GM18868 (cell line): Measurements from ENCODE around the gene PARD6G.
"Not testable (repeated sequence)": the region's sequence is repeated elsewhere in the genome, so short reads cannot be mapped to it uniquely, and the experiment has no call there.

Source experiments
- ATAC-seq: cut with Tn5 transposase; IDR thresholded peaks from one replicate; pipeline ENCODE4 v1.9.1; 2021; ENCODE audit warnings: mild to moderate bottlenecking, moderate library complexity; ENCODE audit not compliant: unreplicated experiment

The PARD6G gene

GRCh38 chr18:80241919-80242777 is 5.2 kb downstream of the PARD6G start:
- ATAC-seq, result no peak

DNA sequence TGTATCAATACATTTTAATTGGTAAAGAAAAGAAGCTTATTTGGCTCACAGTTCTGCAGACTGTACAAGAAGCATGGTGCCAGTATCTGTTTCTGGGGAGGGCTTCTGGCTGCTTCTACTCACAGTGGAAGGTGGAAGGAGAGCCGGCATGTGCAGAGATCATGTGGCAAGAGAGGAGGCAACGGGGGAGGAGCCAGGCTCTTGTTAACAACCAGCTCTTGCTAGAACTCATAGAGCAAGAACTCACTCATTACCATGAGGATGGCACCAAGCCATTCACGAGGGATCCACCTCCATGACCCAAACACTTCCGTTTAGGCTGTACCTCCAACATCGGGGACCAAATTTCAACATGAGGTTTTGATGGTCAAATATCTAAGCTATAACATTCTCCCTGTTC is 7.5 kb downstream of the PARD6G start:
- ATAC-seq, result no peak

DNA sequence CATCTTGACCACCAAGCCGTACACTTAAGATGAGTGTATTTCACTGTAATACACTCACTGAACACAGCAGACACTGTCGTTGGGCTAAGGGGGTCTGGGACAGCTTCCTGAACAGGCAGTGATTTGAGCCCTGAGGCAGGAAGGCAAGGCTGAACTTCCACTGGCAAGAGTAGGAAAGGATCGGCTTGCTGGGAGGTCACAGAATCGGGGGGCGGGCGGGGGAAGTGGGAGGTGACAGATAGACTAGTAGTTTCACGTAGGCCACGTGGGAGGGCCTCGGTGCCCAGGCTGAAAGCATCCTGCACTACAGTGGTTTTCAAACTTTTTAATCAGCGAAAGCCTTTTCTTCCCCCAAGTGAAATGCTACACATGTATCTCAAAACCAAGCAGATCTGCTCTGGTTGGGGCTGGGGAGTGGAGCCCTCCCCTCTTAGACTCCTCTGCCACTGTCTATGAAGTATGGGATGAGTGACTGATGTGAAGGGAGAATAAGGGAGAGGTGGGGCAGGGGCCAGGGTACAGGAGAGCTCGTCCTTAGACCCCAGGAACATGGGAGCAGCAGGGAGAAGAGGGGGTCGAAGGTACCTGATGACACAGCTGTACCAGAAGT is 8.6 kb downstream of the PARD6G start:
- no peak for ATAC-seq

- not testable (repeated sequence) for ATAC-seq
Measured at GRCh38 chr18:80237519-80237918, 9.8 kb downstream of the PARD6G start.

DNA sequence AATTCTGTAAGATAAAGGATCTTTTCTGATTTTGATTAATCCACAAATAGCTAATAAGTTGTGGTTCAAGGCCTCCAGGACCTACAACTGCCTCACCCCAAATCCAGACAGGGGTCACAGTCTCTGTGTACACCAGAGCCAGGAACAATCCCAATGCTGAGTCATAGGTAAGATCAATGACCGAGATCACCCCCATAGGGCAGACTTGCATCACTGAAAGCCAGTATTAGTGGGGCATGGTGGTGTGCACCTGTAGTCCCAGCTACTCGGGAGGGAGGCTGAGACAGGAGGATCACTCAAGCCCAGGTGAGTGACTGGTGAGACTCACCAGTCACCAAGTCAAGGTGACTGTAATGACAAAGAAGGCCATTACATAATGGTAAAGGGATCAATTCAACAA is 12.9 kb downstream of the PARD6G start:
- no peak for ATAC-seq

GRCh38 chr18:80233899-80234298 is 13.4 kb downstream of the PARD6G start:
- ATAC-seq, result no peak

GRCh38 chr18:80233201-80233835 is 14.0 kb downstream of the PARD6G start:
- no peak for ATAC-seq

GRCh38 chr18:80232710-80233109 is 14.6 kb downstream of the PARD6G start:
- ATAC-seq, result no peak

GRCh38 chr18:80232030-80232429 is 15.3 kb downstream of the PARD6G start:
- ATAC-seq, result no peak

GRCh38 chr18:80231616-80232015 is 15.7 kb downstream of the PARD6G start:
- no peak for ATAC-seq

- ATAC-seq, result no peak
Measured at GRCh38 chr18:80231151-80231550, 16.2 kb downstream of the PARD6G start.

DNA sequence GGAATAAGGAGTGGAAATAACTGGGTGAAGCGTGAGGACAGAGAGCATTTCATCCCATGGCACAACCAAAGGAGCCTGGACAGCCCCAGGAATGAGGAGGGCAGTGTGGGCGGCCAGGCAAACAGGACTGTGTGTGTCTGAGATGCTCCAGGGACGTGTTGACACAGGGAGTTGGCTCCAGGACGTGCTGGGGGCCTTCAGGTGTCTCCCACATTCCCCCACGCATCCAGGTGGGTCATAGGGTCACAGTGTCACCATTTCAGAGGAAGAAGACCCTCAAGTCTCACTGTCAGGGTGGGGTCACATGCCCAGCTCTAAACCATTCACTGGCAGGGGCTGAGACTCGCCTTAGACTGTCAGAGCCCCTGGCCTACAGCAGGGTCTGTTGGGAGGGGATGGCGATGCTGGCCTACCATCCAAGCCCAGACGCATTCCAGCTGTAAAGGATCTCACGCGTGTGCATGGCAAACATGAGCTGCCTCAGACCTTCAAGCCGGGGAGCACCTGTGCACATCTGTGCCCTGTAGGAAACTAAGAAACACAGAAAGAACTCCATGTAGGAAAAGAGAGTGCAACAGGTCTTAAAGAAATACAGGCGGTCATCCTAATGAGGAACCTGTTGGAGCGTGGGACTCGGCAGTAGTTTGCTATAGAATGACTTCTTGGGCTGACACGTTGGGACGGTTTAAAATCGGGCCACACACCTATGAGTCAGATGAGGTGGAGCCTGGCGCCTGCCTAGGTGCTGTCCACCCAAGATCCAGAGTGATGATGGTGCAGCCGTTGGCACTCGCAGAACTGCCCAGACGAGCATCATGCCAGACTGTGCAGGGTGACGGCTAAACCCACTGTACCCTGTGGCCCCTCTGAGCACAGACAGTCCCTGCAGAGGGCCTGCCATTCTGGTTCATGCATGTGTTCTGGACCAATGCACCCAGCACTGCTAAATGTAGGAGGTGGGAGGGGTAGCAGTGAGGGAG is 17.3 kb downstream of the PARD6G start:
- ATAC-seq, result no peak

GRCh38 chr18:80229363-80229762 is 18.0 kb downstream of the PARD6G start:
- no peak for ATAC-seq

GRCh38 chr18:80228051-80228848 is 19.1 kb downstream of the PARD6G start:
- ATAC-seq, result no peak

DNA sequence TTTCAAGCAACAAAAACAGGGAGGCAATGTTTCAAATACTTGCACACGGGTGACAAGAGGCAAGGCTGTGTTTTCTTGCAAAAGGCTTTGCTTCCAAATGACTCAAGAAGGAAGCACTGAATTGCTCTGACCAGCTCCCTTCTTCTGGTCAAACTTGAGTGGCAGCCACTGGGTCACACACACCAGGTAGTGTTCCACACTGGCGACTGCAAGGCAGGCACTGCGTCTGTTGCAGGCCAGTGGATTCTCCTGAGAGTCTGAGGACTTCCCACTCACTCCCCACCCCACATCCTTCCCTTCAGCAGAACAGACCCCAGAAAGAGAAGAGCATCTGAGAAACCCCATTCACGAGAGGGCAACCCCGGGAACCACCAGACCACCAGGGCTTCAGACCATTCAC is 19.8 kb downstream of the PARD6G start:
- ATAC-seq, result no peak

GRCh38 chr18:80225685-80226084 is 21.6 kb downstream of the PARD6G start:
- ATAC-seq, result no peak

- ATAC-seq, result no peak
Measured at GRCh38 chr18:80223581-80224148, 23.6 kb downstream of the PARD6G start.

DNA sequence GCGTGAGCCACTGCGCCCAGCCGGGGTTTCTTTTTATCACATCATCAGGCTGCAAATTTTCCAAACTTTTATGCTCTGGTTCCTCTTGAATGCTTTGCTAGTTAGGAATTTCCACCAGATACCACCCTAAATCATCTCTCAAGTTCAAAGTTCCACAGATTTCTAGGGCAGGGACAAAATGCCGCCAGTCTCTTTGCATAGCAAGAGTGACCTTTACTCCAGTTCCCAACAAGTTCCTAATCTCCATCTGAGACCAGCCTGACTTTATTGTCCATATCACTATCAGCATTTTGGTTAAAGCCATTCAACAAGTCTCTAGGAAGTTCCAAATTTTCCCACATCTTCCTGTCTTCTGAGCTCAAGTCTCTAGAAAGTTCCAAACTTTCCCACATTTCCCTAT is 27.8 kb downstream of the PARD6G start:
- ATAC-seq, result not testable (repeated sequence)

- ATAC-seq, result no peak
Measured at GRCh38 chr18:80218341-80219227, 28.7 kb downstream of the PARD6G start.
